GM12878 (cell line): ENCODE measurements around the gene ASCC1. TPM values are rescaled to one million over a fixed set of nuclear protein-coding genes. Genes with fewer than 3 reads are reported as not detected.

Experiments
- ATAC-seq: fragments of 200-7000 bp; cut with Tn5 transposase; 3 replicates; pipeline ENCODE4 v1.9.1; 2020; ENCODE audit warnings: mild to moderate bottlenecking, moderate library complexity
- BruUV-seq: library from RNA; stranded (reverse); fragments of 400-500 nt; replicated peaks from 2 replicates; lab custom pipeline; 2021; lab: Mats Ljungman, UMichigan
- CTCF ChIA-PET: fragments of 300-600 bp; sonication (Branson Sonifier 250); formaldehyde crosslinking; extraction: SDS; loops from one replicate; lab custom pipeline; 2021; ENCODE audit warnings: inconsistent platforms; lab: Yijun Ruan, JAX
- POLR2A ChIA-PET: fragments of 350-600 bp; formaldehyde crosslinking; extraction: SDS; loops from one replicate; lab custom pipeline; 2021; ENCODE audit warnings: inconsistent platforms; lab: Charles Lee
- RAD21 ChIA-PET: fragments of 300-600 bp; sonication (Branson Sonifier 250); formaldehyde crosslinking; loops from one replicate; lab custom pipeline; 2023; ENCODE audit warnings: antibody characterized with exemption; ENCODE audit not compliant: unreplicated experiment; lab: Charles Lee
- SMC1A ChIA-PET: fragments of 300-600 bp; sonication (Branson Sonifier 250); formaldehyde crosslinking; loops from one replicate; lab custom pipeline; 2023; ENCODE audit not compliant: unreplicated experiment, uncharacterized antibody; lab: Charles Lee
- DNase-seq: peaks from one replicate; pipeline ENCODE4 v3.0.0-alpha.2; 2011; ENCODE audit warnings: low read depth, low spot score
- FAIRE-seq: peaks from 3 replicates; lab custom pipeline; 2011; peaks lifted over from hg19 to GRCh38; lab: Jason Lieb, UNC
- H2AFZ ChIP-seq: 2 replicates; pipeline ENCODE4 v1.6.0; 2011; ENCODE audit warnings: low read depth, low read length, control low read depth; ENCODE audit not compliant: control insufficient read depth
- H3K27ac ChIP-seq: 2 replicates; pipeline ENCODE4 v1.5.1; 2011; ENCODE audit warnings: control low read depth; ENCODE audit not compliant: control insufficient read depth, insufficient read depth
- H3K27me3 ChIP-seq, 2 experiments: replicated peaks in 1 of 2; 2 replicates each; pipeline versions ENCODE4 v1.6.0 to v1.6.1; 2011; ENCODE audit warnings: low read length in 1 of 2; ENCODE audit not compliant: control insufficient read depth in 2 of 2, insufficient read depth in 2 of 2
- H3K36me3 ChIP-seq, 2 experiments: 2 replicates each; pipeline ENCODE4 v1.5.1; 2011; ENCODE audit warnings: low read length in 1 of 2; ENCODE audit not compliant: control insufficient read depth in 2 of 2, insufficient read depth in 2 of 2
- H3K4me1 ChIP-seq: 2 replicates; pipeline ENCODE4 v1.6.1; 2011; ENCODE audit warnings: mild to moderate bottlenecking, low read length, moderate library complexity, mixed read lengths; ENCODE audit not compliant: control insufficient read depth, insufficient read depth
- H3K4me2 ChIP-seq: 2 replicates; pipeline ENCODE4 v1.6.0; 2011; ENCODE audit warnings: control low read depth; ENCODE audit not compliant: control insufficient read depth, insufficient read depth
- H3K4me3 ChIP-seq: fragments of 200-600 bp; sonication (generic); 2 replicates; pipeline ENCODE4 v1.5.1; 2016
- H3K79me2 ChIP-seq: 2 replicates; pipeline ENCODE4 v1.6.0; 2011; ENCODE audit warnings: low read length; ENCODE audit not compliant: control insufficient read depth, insufficient read depth
- H3K9ac ChIP-seq: 2 replicates; pipeline ENCODE4 v1.8.0; 2011; ENCODE audit warnings: low read length, control low read depth, mixed read lengths; ENCODE audit not compliant: control insufficient read depth, insufficient read depth
- H3K9me3 ChIP-seq: replicated peaks from 3 replicates; pipeline ENCODE4 v1.5.1; 2011; ENCODE audit warnings: mild to moderate bottlenecking, low read length; ENCODE audit not compliant: control insufficient read depth, insufficient read depth
- H4K20me1 ChIP-seq: 2 replicates; pipeline ENCODE4 v1.6.0; 2011; ENCODE audit not compliant: control insufficient read depth, insufficient read depth
- BMI1 ChIP-seq: fragments of 450-650 bp; IDR thresholded peaks from 2 replicates; pipeline ENCODE4 v1.6.1; 2016; ENCODE audit warnings: mild to moderate bottlenecking, moderate library complexity, borderline replicate concordance
- BRCA1 ChIP-seq: IDR thresholded peaks from 2 replicates; pipeline ENCODE4 v1.6.1; 2011; ENCODE audit warnings: low read depth, low read length, improper control_type of control experiment
- CBX3 ChIP-seq: fragments of 200-600 bp; sonication (generic); IDR thresholded peaks from 2 replicates; pipeline ENCODE4 v1.6.1; 2016; ENCODE audit warnings: low read depth, borderline replicate concordance
- CREB1 ChIP-seq: IDR thresholded peaks from 2 replicates; pipeline ENCODE4 v1.6.1; 2012; ENCODE audit warnings: low read depth, mild to moderate bottlenecking, inconsistent platforms
- MTA2 ChIP-seq: fragments of 450-650 bp; IDR thresholded peaks from 2 replicates; pipeline ENCODE4 v1.6.1; 2016; ENCODE audit warnings: low read depth, mild to moderate bottlenecking, moderate library complexity
- NBN ChIP-seq: fragments of 450-650 bp; IDR thresholded peaks from 2 replicates; pipeline ENCODE4 v1.6.1; 2016
- NFYA ChIP-seq: IDR thresholded peaks from 2 replicates; pipeline ENCODE4 v1.6.1; 2011; ENCODE audit warnings: low read depth, mild to moderate bottlenecking, low read length, improper control_type of control experiment, borderline replicate concordance
- PBX3 ChIP-seq: IDR thresholded peaks from 2 replicates; pipeline ENCODE4 v1.6.1; 2011; ENCODE audit warnings: mild to moderate bottlenecking, low read depth, low read length, moderate library complexity; ENCODE audit not compliant: insufficient replicate concordance
- PKNOX1 ChIP-seq: fragments of 450-650 bp; IDR thresholded peaks from 2 replicates; pipeline ENCODE4 v1.6.1; 2016; ENCODE audit warnings: mild to moderate bottlenecking
- POLR2A ChIP-seq: IDR thresholded peaks from 2 replicates; pipeline ENCODE4 v1.6.1; 2011; ENCODE audit warnings: low read depth, mild to moderate bottlenecking, low read length
- POLR2AphosphoS5 ChIP-seq: IDR thresholded peaks from 2 replicates; pipeline ENCODE4 v1.6.1; 2011; ENCODE audit warnings: mild to moderate bottlenecking, low read length, inconsistent platforms
- RFX5 ChIP-seq: IDR thresholded peaks from 2 replicates; pipeline ENCODE4 v1.6.1; 2011; ENCODE audit warnings: low read depth, low read length, improper control_type of control experiment
- TAF1 ChIP-seq: IDR thresholded peaks from 2 replicates; pipeline ENCODE4 v1.6.1; 2011; ENCODE audit warnings: mild to moderate bottlenecking, low read depth, low read length, borderline replicate concordance
- ZBTB4 ChIP-seq: fragments of 450-650 bp; formaldehyde crosslinking; IDR thresholded peaks from 2 replicates; pipeline ENCODE4 v1.4.0; 2022; ENCODE audit warnings: mild to moderate bottlenecking, moderate library complexity
- ZNF274 ChIP-seq: IDR thresholded peaks from one replicate; pipeline ENCODE4 v1.8.0; 2011; ENCODE audit not compliant: insufficient read length, insufficient read depth
- ZSCAN29 ChIP-seq: fragments of 450-650 bp; IDR thresholded peaks from 2 replicates; pipeline ENCODE4 v1.6.1; 2017; ENCODE audit warnings: mild to moderate bottlenecking, moderate library complexity
- WGBS: methylation state at CpG from one replicate; pipeline ENCODE4 v1.1.6; 2016; ENCODE audit warnings: low lambda C conversion rate; ENCODE audit not compliant: insufficient replicate concordance, insufficient coverage; ENCODE audit errors: missing lambda C conversion rate; 5-methylcytosine and 5-hydroxymethylcytosine counted together
- in situ Hi-C: fragments of 300-500 bp; cut with MboI; formaldehyde crosslinking; loops from 9 replicates; pipeline ENCODE4 v1.14.3; 2018; ENCODE audit warnings: mixed read lengths
- intact Hi-C: fragments of 100-400 bp; cut with micrococcal nuclease; formaldehyde crosslinking; loops from one replicate; pipeline ENCODE4 v1.14.2; 2022; ENCODE audit not compliant: unreplicated experiment
- polyA plus RNA-seq, 11 experiments: library from polyadenylated mRNA; depleted of rRNA in 4 of 11; unstranded in 6 of 11; stranded (reverse) in 5 of 11; fragments of >200 nt; fragmentation: Nextera tagmentation in 4 of 11; fragmentation: Illumina TruSeq in 1 of 11; extraction: Ambion mirVana in 4 of 11; extraction: Trizol in 1 of 11; gene quantifications; 1 replicate in 1 of 11; 2 replicates in 10 of 11; pipeline versions ENCODE4 v1.2.1 to v1.2.3, GENCODE V29; 2011 to 2016; ENCODE audit warnings: inconsistent platforms in 2 of 11, missing spikeins in 2 of 11, low read depth in 1 of 11
- total RNA-seq, 4 experiments: library from RNA; depleted of rRNA in 3 of 4; stranded (reverse); fragments of >200 nt in 3 of 4; fragmentation: Illumina TruSeq in 1 of 4; extraction: Trizol in 1 of 4; gene quantifications; 2 replicates each; pipeline versions ENCODE4 v1.2.1 to v1.2.3, GENCODE V29; 2013 to 2021

The ASCC1 gene
- total and polyA plus RNA-seq, 10 of the 15 experiments (the other 5 are each of a cell fraction or from before 2014, with no cell fraction given), result 23.3 to 80.6 (median 42.8) TPM

GRCh38 chr10:72170263-72170662 is 45.8 kb downstream of the ASCC1 start (continued):
- no peak for TF ChIP-seq ZBTB4 (CRISPR knock-in tag)
- no peak for TF ChIP-seq POLR2A
- no peak for TF ChIP-seq PKNOX1
- TF ChIP-seq, all 136 proteins: peak for 0

- H3K4me1 ChIP-seq, result peaks cover 10% of the 10 kb centered on the region
- H3K4me3 ChIP-seq, result no peak overlapping the region
- no peaks in the 10 kb centered on the region for H3K27me3 ChIP-seq
- DNase-seq, result no peak
- CTCF ChIA-PET, result interaction anchor here (0.8 to 1.4 kb wide), 3 partner anchors 10 to 31 kb away, joined by 3 to 4 read pairs (median 3); no protein-coding TSS in a partner anchor
- POLR2A ChIA-PET, result no interaction called here
- TF ChIP-seq ZNF274 (no peak), NBN (no peak), PBX3 (no peak), TAF1 (no peak), POLR2AphosphoS5 (no peak), CREB1 (no peak), BMI1 (no peak), NFYA (no peak), CBX3 (no peak), RFX5 (no peak), BRCA1 (no peak), MTA2 (no peak), ZSCAN29 (no peak)
- TF ChIP-seq, all 136 proteins: peak for 0
- RAD21 ChIA-PET, result interaction anchor here (0.8 kb wide), 1 partner anchor 41 kb away, joined by 3 read pairs; no protein-coding TSS in a partner anchor
- in situ Hi-C loops, result no loop called here
- WGBS, result 99% methylated on average over 3 of the region's 3 CpGs
- FAIRE-seq, result no peak
- no peaks in the 10 kb centered on the region for H3K79me2 ChIP-seq
- ATAC-seq, result no peak
- H3K9me3 ChIP-seq, result no peaks in the 10 kb centered on the region; the same call in 2 of the 3 replicates
- H3K9ac ChIP-seq, result no peak overlapping the region
- BruUV-seq, result no TSS peak
- no peak overlapping the region for H3K27ac ChIP-seq
- intact Hi-C loops, result no loop called here
- SMC1A ChIA-PET, result interaction anchor here (0.6 kb wide), 2 partner anchors 162 to 1588 kb away, joined by 4 to 5 read pairs; no protein-coding TSS in a partner anchor
- no peak overlapping the region for H2AFZ ChIP-seq
- peaks cover 0 to 3% of the 10 kb centered on the region in 2 experiments; a peak in 2 of 4 replicates for H3K36me3 ChIP-seq
- H3K4me2 ChIP-seq, result no peak overlapping the region
- no peaks in the 10 kb centered on the region for H4K20me1 ChIP-seq
These were observed 49.0 kb downstream of the ASCC1 start for GRCh38 chr10:72167118-72167517.
